ENCODE results near the gene TMEM18. TPM values are rescaled to one million over a fixed set of nuclear protein-coding genes. Genes with fewer than 3 reads are reported as not detected.

Gene TMEM18
- polyA plus RNA-seq, 1 of the 3 experiments (the other 2 are of a cell fraction): 29.3 TPM

DNA sequence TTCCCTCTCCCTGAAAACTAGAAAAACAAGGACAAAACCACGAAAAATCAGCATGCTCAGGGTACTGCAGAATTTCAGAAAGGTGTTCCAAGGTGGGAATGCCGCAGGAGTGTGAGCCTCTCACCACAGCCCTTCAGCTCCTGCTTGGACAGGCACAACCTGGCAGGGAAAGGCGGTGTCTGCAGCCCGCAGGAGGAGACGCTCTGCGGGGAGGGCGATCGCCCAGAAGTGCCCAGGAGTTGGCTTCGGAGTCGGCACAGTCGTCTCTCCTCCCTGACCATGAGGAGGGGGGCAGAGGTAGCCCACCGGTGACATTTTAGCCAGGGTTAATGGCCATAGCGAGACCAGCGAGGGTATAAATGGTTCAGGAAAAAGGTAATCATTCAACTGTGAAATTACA, 57.2 kb downstream of the TMEM18 start:
- Histone ChIP-seq H3K4me1 (ENCODE audit: control insufficient read depth in 1 of 2, insufficient read depth in 2 of 2, low read depth in 1 of 2, low read length in 1 of 2) (peaks cover 0 to 17% of the 10 kb centered on the region in 2 experiments; a peak in 2 of 4 replicates), H3K27me3 (ENCODE audit: insufficient read depth) (no peaks in the 10 kb centered on the region), H3K4me2 (no peak overlapping the region), H3K9me2 (no peaks in the 10 kb centered on the region), H3K36me3 (replicated peaks in 1 of 2; ENCODE audit: control insufficient read depth in 1 of 2, insufficient read depth in 2 of 2, low read length in 1 of 2) (no peaks in the 10 kb centered on the region), H3K9ac (no peak overlapping the region), H3K9me3 (no peaks in the 10 kb centered on the region; the same call in 1 of the 2 replicates), H3K27ac (ENCODE audit: low read depth in 2 of 2, low read length in 1 of 2) (no peak overlapping the region), H3K4me3 (ENCODE audit: low read depth in 2 of 2, low read length in 1 of 2) (no peak overlapping the region), H4K20me1 (ENCODE audit: insufficient read depth) (no peaks in the 10 kb centered on the region), H2AFZ (ENCODE audit: low read depth) (no peak overlapping the region), H3F3A (replicated peaks; ENCODE audit: insufficient read depth) (no peaks in the 10 kb centered on the region), H3K79me2 (ENCODE audit: insufficient read depth) (no peaks in the 10 kb centered on the region)
- TF ChIP-seq, protein P1, sequence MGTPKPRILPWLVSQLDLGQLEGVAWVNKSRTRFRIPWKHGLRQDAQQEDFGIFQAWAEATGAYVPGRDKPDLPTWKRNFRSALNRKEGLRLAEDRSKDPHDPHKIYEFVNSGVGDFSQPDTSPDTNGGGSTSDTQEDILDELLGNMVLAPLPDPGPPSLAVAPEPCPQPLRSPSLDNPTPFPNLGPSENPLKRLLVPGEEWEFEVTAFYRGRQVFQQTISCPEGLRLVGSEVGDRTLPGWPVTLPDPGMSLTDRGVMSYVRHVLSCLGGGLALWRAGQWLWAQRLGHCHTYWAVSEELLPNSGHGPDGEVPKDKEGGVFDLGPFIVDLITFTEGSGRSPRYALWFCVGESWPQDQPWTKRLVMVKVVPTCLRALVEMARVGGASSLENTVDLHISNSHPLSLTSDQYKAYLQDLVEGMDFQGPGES (IDR thresholded peaks at IDR 0.05; ENCODE audit: low read depth, low read length): no peak
- TF ChIP-seq ELF1 (IDR thresholded peaks at IDR 0.05): no peak
- no peak for TF ChIP-seq NFIC (IDR thresholded peaks at IDR 0.05; ENCODE audit: borderline replicate concordance)
- TF ChIP-seq, protein P2, sequence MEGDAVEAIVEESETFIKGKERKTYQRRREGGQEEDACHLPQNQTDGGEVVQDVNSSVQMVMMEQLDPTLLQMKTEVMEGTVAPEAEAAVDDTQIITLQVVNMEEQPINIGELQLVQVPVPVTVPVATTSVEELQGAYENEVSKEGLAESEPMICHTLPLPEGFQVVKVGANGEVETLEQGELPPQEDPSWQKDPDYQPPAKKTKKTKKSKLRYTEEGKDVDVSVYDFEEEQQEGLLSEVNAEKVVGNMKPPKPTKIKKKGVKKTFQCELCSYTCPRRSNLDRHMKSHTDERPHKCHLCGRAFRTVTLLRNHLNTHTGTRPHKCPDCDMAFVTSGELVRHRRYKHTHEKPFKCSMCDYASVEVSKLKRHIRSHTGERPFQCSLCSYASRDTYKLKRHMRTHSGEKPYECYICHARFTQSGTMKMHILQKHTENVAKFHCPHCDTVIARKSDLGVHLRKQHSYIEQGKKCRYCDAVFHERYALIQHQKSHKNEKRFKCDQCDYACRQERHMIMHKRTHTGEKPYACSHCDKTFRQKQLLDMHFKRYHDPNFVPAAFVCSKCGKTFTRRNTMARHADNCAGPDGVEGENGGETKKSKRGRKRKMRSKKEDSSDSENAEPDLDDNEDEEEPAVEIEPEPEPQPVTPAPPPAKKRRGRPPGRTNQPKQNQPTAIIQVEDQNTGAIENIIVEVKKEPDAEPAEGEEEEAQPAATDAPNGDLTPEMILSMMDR (IDR thresholded peaks at IDR 0.05): no peak
- TF ChIP-seq MEF2A (IDR thresholded peaks at IDR 0.05; ENCODE audit: borderline replicate concordance, low read depth): no peak
- no peak for TF ChIP-seq GABPA (IDR thresholded peaks at IDR 0.05; ENCODE audit: low read depth)
- TF ChIP-seq, protein P3, sequence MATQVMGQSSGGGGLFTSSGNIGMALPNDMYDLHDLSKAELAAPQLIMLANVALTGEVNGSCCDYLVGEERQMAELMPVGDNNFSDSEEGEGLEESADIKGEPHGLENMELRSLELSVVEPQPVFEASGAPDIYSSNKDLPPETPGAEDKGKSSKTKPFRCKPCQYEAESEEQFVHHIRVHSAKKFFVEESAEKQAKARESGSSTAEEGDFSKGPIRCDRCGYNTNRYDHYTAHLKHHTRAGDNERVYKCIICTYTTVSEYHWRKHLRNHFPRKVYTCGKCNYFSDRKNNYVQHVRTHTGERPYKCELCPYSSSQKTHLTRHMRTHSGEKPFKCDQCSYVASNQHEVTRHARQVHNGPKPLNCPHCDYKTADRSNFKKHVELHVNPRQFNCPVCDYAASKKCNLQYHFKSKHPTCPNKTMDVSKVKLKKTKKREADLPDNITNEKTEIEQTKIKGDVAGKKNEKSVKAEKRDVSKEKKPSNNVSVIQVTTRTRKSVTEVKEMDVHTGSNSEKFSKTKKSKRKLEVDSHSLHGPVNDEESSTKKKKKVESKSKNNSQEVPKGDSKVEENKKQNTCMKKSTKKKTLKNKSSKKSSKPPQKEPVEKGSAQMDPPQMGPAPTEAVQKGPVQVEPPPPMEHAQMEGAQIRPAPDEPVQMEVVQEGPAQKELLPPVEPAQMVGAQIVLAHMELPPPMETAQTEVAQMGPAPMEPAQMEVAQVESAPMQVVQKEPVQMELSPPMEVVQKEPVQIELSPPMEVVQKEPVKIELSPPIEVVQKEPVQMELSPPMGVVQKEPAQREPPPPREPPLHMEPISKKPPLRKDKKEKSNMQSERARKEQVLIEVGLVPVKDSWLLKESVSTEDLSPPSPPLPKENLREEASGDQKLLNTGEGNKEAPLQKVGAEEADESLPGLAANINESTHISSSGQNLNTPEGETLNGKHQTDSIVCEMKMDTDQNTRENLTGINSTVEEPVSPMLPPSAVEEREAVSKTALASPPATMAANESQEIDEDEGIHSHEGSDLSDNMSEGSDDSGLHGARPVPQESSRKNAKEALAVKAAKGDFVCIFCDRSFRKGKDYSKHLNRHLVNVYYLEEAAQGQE (IDR thresholded peaks at IDR 0.05; ENCODE audit: low read depth, low read length): no peak
- no peak for TF ChIP-seq FOXM1 (IDR thresholded peaks at IDR 0.05; ENCODE audit: low read depth)
- no peak for TF ChIP-seq FOXJ3 (CRISPR knock-in tag; IDR thresholded peaks at IDR 0.05)
- 53% methylated on average over 14 of the region's 14 CpGs for WGBS (ENCODE audit: low lambda C conversion rate)
- ChIA-PET CTCF (interaction anchor here (0.6 to 1.6 kb wide), 2 partner anchors 16 to 91 kb away, joined by 3 to 7 read pairs; no protein-coding TSS in a partner anchor), POLR2A (no interaction called here)
- DNase-seq: peak; percentile 27

DNA sequence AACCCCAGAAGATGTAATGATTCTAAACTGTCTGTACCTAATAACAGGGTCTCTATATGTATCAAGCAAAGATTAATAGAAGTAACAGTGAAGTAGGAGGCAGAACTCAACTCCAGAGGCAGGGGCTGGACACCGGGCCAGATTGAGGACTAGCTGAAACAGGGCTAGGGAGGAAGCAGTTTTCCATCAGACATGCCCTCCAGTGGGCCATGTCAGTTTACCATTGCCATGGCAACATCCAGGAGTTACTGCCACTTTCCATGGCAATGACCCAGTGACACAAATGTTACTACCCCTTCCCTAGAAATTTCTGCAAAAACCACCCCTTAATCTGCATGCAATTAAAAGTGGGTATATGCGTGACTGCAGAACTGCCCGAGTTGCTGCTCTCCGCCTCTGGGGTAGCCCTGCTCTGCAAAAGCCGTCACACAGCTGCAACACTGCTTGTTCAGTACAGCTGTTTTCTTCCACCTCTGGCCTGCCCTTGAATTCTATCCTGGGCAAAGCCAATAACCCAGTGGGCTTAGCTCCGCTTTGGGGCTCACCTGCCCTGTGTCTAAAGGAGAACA, 58.7 kb downstream of the TMEM18 start:
- CTCF ChIA-PET: interaction anchor here (1.0 kb wide), 1 partner anchor 89 kb away, joined by 3 read pairs; no protein-coding TSS in a partner anchor
- H3K79me2 ChIP-seq (ENCODE audit: insufficient read depth): no peaks in the 10 kb centered on the region
- no peak for DNase-seq
- no peaks in the 10 kb centered on the region for H3F3A ChIP-seq (replicated peaks; ENCODE audit: insufficient read depth)
- H3K27me3 ChIP-seq (ENCODE audit: insufficient read depth): no peaks in the 10 kb centered on the region
- TF ChIP-seq, protein P4, sequence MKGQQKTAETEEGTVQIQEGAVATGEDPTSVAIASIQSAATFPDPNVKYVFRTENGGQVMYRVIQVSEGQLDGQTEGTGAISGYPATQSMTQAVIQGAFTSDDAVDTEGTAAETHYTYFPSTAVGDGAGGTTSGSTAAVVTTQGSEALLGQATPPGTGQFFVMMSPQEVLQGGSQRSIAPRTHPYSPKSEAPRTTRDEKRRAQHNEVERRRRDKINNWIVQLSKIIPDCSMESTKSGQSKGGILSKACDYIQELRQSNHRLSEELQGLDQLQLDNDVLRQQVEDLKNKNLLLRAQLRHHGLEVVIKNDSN (IDR thresholded peaks at IDR 0.05; ENCODE audit: borderline replicate concordance, low read depth): no peak
- no peaks in the 10 kb centered on the region for H4K20me1 ChIP-seq (ENCODE audit: insufficient read depth)
- no peak overlapping the region for H3K27ac ChIP-seq (ENCODE audit: low read depth in 2 of 2, low read length in 1 of 2)
- no peak overlapping the region; a peak in 1 of 4 replicates for H3K4me3 ChIP-seq (ENCODE audit: low read depth in 2 of 2, low read length in 1 of 2)
- peaks cover 0 to 10% of the 10 kb centered on the region in 2 experiments; a peak in 2 of 4 replicates for H3K4me1 ChIP-seq (ENCODE audit: control insufficient read depth in 1 of 2, insufficient read depth in 2 of 2, low read depth in 1 of 2, low read length in 1 of 2)
- H3K9ac ChIP-seq: no peak overlapping the region
- H3K9me3 ChIP-seq: no peaks in the 10 kb centered on the region; the same call in 1 of the 2 replicates
- POLR2A ChIA-PET: no interaction called here
- H3K4me2 ChIP-seq: no peak overlapping the region
- H3K9me2 ChIP-seq: no peaks in the 10 kb centered on the region
- H2AFZ ChIP-seq (ENCODE audit: low read depth): no peak overlapping the region
- 41% methylated on average over 6 of the region's 6 CpGs for WGBS (ENCODE audit: low lambda C conversion rate)
- no peaks in the 10 kb centered on the region for H3K36me3 ChIP-seq (replicated peaks in 1 of 2; ENCODE audit: control insufficient read depth in 1 of 2, insufficient read depth in 2 of 2, low read length in 1 of 2)

Measured in SK-N-SH (cell line).